Measurements from ENCODE around the gene AIFM2. TPM values are rescaled to one million over a fixed set of nuclear protein-coding genes. Genes with fewer than 3 reads are reported as not detected.

AIFM2 gene
- total RNA-seq, 1 donor from 2014 or later: 0.74 TPM

DNA sequence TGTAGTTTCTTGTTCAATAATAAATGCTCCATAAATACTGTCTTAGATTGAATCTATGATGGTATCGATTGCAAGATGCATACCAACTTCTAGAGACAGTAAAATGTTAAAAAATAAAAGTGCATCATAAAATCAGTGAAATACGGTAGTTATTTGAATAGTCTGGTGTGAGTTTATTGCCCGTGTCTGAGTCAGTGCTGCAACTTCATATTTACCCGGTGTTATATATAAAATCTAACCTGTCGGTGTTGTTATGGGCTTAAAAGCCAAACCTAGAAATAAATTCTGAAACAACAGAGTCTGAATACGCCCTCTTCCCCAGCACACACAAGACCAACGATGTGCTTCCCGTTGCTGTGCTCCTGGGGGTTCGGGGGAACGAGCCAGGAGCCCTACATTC, 63.7 kb downstream of the AIFM2 start:
- H3K27ac Mint-ChIP-seq (ENCODE audit: unreplicated experiment): no peak overlapping the region
- no peak for DNase-seq
- H3K36me3 Mint-ChIP-seq (ENCODE audit: unreplicated experiment): no peaks in the 10 kb centered on the region
- peaks cover 3% of the 10 kb centered on the region for H3K9me3 Mint-ChIP-seq (ENCODE audit: unreplicated experiment)
- peaks cover 4% of the 10 kb centered on the region for H3K4me1 Mint-ChIP-seq (ENCODE audit: low read depth, unreplicated experiment)
- TF ChIP-seq, protein P1, sequence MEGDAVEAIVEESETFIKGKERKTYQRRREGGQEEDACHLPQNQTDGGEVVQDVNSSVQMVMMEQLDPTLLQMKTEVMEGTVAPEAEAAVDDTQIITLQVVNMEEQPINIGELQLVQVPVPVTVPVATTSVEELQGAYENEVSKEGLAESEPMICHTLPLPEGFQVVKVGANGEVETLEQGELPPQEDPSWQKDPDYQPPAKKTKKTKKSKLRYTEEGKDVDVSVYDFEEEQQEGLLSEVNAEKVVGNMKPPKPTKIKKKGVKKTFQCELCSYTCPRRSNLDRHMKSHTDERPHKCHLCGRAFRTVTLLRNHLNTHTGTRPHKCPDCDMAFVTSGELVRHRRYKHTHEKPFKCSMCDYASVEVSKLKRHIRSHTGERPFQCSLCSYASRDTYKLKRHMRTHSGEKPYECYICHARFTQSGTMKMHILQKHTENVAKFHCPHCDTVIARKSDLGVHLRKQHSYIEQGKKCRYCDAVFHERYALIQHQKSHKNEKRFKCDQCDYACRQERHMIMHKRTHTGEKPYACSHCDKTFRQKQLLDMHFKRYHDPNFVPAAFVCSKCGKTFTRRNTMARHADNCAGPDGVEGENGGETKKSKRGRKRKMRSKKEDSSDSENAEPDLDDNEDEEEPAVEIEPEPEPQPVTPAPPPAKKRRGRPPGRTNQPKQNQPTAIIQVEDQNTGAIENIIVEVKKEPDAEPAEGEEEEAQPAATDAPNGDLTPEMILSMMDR (IDR thresholded peaks at IDR 0.05; ENCODE audit: partially characterized antibody, unreplicated experiment): no peak
- no peak overlapping the region for H3K4me3 Mint-ChIP-seq (ENCODE audit: unreplicated experiment)
- no peaks in the 10 kb centered on the region for H3K27me3 Mint-ChIP-seq (ENCODE audit: unreplicated experiment)

DNA sequence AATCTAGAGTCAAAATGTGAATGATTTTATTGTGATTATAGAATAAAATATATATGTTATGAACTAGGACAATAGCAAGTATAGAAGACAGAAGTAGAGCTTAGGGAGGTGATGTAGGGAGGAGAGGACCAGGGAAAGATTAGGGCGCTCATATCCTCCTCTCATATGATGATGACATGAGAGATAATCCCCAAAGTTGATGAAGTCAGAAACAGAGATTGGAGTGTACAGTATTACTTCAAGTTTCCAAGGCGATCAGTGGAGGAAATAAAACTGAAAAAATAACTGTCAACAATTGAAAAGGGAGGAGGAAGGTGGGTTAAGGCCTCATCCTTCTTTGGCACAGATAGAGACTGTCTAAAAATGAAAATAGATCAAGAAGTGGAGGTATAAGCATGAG, 65.0 kb downstream of the AIFM2 start:
- H3K9me3 Mint-ChIP-seq (ENCODE audit: unreplicated experiment): peaks cover 2% of the 10 kb centered on the region
- DNase-seq: no peak
- H3K4me1 Mint-ChIP-seq (ENCODE audit: low read depth, unreplicated experiment): peaks cover 4% of the 10 kb centered on the region
- H3K27me3 Mint-ChIP-seq (ENCODE audit: unreplicated experiment): no peaks in the 10 kb centered on the region
- H3K4me3 Mint-ChIP-seq (ENCODE audit: unreplicated experiment): no peak overlapping the region
- H3K27ac Mint-ChIP-seq (ENCODE audit: unreplicated experiment): no peak overlapping the region
- no peaks in the 10 kb centered on the region for H3K36me3 Mint-ChIP-seq (ENCODE audit: unreplicated experiment)
- TF ChIP-seq, protein P1 (IDR thresholded peaks at IDR 0.05; ENCODE audit: partially characterized antibody, unreplicated experiment): no peak

DNA sequence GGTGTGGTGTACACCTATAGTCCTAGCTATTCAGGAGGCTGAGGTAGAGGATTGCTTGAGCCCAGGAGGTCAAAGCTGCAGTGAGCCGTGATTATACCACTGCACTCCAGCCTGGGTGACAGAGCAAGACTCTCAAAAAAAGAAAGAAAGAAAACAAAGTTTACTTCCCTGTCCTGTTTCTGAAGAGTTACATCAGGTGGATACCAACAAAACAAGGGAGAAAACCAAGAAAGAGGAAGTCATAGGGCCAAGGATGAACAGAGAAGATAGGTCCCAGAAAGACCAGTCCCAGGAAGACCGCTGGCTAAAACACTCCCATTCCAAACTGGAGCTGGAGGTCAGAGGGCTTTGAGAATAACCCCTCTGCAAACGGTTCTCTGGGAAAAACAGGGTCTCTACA, 66.4 kb downstream of the AIFM2 start:
- Mint-ChIP-seq H3K9me3 (ENCODE audit: unreplicated experiment) (peaks cover 2% of the 10 kb centered on the region), H3K36me3 (ENCODE audit: unreplicated experiment) (no peaks in the 10 kb centered on the region), H3K27ac (ENCODE audit: unreplicated experiment) (no peak overlapping the region), H3K4me3 (ENCODE audit: unreplicated experiment) (no peak overlapping the region), H3K27me3 (ENCODE audit: unreplicated experiment) (no peaks in the 10 kb centered on the region), H3K4me1 (ENCODE audit: low read depth, unreplicated experiment) (peaks cover 4% of the 10 kb centered on the region)
- DNase-seq: no peak
- TF ChIP-seq, protein P1 (IDR thresholded peaks at IDR 0.05; ENCODE audit: partially characterized antibody, unreplicated experiment): no peak

DNA sequence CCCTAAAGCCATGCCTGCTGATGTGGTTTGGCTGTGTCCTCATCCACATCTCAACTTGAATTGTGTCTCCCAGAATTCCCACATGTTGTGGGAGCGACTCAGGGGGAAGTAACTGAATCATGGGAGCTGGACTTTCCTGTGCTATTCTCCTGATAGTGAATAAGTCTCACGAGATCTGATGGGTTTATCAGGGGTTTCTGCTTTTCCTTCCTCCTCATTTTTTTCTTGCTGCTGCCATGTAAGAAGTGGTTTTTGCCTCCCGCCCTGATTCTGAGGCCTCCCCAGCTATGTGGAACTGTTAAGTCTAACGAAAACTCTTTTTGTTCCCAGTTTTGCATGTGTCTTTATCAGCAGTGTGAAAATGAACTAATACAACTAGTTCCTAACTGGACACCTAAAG, 68.1 kb downstream of the AIFM2 start:
- Mint-ChIP-seq H3K4me1 (ENCODE audit: low read depth, unreplicated experiment) (no peaks in the 10 kb centered on the region), H3K9me3 (ENCODE audit: unreplicated experiment) (peaks cover 2% of the 10 kb centered on the region), H3K36me3 (ENCODE audit: unreplicated experiment) (no peaks in the 10 kb centered on the region), H3K27ac (ENCODE audit: unreplicated experiment) (no peak overlapping the region), H3K27me3 (ENCODE audit: unreplicated experiment) (no peaks in the 10 kb centered on the region), H3K4me3 (ENCODE audit: unreplicated experiment) (no peak overlapping the region)
- TF ChIP-seq, protein P1 (IDR thresholded peaks at IDR 0.05; ENCODE audit: partially characterized antibody, unreplicated experiment): no peak
- no peak for DNase-seq

DNA sequence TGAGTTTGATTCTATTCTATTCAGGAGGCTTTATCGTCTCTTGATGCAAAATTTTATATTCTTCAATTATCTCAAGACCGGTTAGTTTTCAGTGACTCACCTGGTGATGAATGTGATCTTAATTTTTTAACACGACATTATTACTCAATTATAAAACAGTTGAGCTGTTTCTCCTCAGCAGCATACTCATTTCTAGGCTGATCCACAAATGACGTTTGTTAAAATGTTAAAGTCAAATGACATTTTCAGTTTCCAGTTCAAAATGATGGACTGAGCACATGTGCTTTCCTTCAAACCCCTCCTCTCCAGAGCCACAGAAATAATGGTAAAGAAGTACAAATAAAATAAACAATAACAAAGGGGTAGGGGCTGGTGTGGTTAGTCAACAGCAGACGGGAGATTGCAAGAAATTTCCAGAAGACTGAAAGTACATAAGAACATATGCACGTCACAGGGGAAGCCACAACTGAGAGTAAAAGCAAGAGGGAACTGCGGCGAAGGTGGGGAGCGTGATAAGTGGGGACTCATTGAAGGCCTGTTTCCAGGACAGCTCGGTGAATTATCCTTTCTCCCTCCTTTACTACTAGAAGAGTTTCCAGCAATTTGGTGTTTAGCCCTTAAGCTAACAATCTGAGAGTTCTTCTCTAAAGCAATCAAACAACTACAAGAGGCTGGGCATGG, 69.1 kb downstream of the AIFM2 start:
- Mint-ChIP-seq H3K4me1 (ENCODE audit: low read depth, unreplicated experiment) (no peaks in the 10 kb centered on the region), H3K4me3 (ENCODE audit: unreplicated experiment) (no peak overlapping the region), H3K27me3 (ENCODE audit: unreplicated experiment) (no peaks in the 10 kb centered on the region), H3K36me3 (ENCODE audit: unreplicated experiment) (no peaks in the 10 kb centered on the region), H3K9me3 (ENCODE audit: unreplicated experiment) (peaks cover 2% of the 10 kb centered on the region), H3K27ac (ENCODE audit: unreplicated experiment) (no peak overlapping the region)
- TF ChIP-seq, protein P1 (IDR thresholded peaks at IDR 0.05; ENCODE audit: partially characterized antibody, unreplicated experiment): no peak
- no peak for DNase-seq

All from glutamatergic neuron (in vitro differentiated cells).